SK-N-MC (cell line): ENCODE data around the gene FYTTD1.

ENCODE experiments used
- EZH2 ChIP-seq: fragments of 200-600 bp; sonication (generic); IDR thresholded peaks from one replicate; pipeline ENCODE4 v1.6.1; 2017; ENCODE audit warnings: antibody characterized with exemption
- POLR2AphosphoS5 ChIP-seq: IDR thresholded peaks from 2 replicates; pipeline ENCODE4 v1.6.1; 2012; ENCODE audit warnings: mild to moderate bottlenecking, low read depth, low read length, borderline replicate concordance

DNA sequence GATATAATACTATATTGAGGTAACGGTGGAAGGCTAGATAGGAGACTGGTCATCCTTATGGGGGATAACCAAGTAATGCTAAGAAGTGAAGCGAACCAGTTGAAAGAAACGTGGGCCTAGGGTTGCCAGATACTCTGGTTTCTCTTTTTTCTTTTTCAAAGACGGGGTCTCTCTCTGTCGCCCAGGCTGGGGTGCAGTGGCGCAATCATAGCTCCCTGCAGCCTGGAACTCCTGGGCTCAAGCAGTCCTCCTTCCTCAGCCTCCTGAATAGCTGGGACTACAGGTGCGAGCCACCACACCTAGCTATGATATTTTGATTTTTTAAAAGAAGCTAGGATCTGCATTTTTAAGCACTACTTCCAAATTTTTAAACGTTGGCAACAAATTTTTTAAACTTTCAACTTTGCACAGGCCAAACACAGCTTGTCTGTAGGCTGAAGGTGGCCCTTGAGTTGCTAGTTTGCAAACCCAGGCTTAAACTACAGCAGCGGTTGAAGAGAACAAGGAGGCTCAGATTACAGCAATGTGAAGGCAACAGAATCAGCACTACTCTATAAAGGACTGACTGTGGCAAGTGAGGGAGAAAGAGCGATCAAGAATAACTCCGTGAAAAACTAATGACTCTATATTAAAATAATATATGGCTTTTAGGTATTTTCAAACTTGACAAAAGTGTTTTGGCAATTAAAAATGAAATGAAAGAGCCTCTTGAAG, 11.8 kb upstream of the FYTTD1 start:
- TF ChIP-seq EZH2 (no peak), POLR2AphosphoS5 (no peak)
